Esophagus squamous epithelium (tissue), 4 donors: ENCODE results near the gene MT1A.
"Not testable (repeated sequence)": the region's sequence is repeated elsewhere in the genome, so short reads cannot be mapped to it uniquely, and the experiment has no call there.

Experiments used
- CTCF ChIP-seq, 6 experiments: fragments of 450-650 bp in 4 of 6; fragments of 200-600 bp in 2 of 6; sonication (generic) in 2 of 6; IDR thresholded peaks; one replicate each; pipeline ENCODE4 v1.5.1; 2016 to 2019; ENCODE audit warnings: antibody characterized with exemption in 6 of 6, mild to moderate bottlenecking in 4 of 6, moderate library complexity in 4 of 6
- POLR2A ChIP-seq, 4 donors: fragments of 450-650 bp; IDR thresholded peaks; one replicate each; pipeline ENCODE4 v1.6.1; 2017; ENCODE audit warnings: antibody characterized with exemption in 4 of 4, mild to moderate bottlenecking in 4 of 4, moderate library complexity in 3 of 4

GRCh38 chr16:56621665-56622445 is 16.6 kb upstream of the MT1A start:
- TF ChIP-seq CTCF, POLR2A (IDR thresholded peaks at IDR 0.05): not testable (repeated sequence)
